ENCODE measurements around the gene SAPCD2. TPM values are rescaled to one million over a fixed set of nuclear protein-coding genes. Genes with fewer than 3 reads are reported as not detected.

The SAPCD2 gene
- total RNA-seq, 1 donor from 2014 or later: 32.9 TPM

DNA sequence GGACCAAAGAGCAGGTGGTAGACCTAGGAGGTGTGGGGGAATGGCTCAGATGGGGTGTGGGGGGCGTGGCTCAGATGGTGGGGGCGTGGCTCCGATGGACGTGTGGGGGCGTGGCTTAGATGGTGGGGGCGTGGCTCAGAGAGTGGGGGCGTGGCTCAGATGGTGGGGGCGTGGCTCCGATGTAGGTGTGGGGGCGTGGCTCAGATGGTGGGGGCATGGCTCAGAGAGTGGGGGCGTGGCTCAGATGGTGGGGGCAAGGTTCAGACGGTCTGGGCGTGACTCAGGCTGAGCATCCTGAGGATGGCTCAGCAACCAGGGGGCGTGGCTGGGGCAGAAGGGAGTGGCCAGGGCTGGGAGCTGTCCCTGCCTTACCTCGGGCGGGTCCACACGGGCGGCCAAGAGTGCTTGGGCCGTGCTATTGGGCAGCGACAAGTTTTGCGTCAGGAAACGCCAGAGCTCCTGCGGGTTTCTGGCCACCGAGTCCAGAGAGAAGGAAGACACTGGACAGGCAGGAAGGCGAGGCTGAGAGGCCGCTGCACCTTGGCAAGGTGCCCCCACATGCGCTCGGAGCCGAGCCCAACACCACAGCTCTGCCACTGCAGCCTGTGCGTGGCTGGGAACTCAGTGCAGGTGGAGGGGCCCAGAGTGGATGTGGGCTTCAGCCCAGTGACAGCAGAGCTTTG lies 48.2 kb downstream of the SAPCD2 start:
- intact Hi-C loops (cut with micrococcal nuclease): loop anchor here (1.0 kb wide), 2 partner anchors 30 to 44 kb away; partner anchors contain the start of gene PAXX

DNA sequence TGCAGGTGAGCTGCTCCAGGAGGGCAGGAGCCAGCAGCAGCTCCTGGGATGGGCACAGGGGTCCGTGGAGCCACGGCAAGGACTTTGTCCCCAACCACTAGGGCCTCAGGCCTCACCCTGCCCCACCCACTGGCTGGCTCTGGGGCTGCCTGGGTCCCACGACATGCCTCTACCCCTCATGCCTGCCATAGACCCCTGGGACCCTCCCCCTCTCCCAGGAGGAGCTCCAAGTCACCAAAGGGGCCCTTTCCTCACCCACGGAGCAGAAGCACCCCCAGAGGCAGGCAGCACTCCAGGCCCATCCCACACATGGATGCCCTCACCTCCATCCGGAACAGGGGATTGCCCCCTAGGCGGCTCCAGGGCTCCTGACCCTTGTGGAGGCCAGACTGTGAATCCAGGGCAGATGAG lies 48.8 kb downstream of the SAPCD2 start:
- intact Hi-C loops (cut with micrococcal nuclease): no loop called here

DNA sequence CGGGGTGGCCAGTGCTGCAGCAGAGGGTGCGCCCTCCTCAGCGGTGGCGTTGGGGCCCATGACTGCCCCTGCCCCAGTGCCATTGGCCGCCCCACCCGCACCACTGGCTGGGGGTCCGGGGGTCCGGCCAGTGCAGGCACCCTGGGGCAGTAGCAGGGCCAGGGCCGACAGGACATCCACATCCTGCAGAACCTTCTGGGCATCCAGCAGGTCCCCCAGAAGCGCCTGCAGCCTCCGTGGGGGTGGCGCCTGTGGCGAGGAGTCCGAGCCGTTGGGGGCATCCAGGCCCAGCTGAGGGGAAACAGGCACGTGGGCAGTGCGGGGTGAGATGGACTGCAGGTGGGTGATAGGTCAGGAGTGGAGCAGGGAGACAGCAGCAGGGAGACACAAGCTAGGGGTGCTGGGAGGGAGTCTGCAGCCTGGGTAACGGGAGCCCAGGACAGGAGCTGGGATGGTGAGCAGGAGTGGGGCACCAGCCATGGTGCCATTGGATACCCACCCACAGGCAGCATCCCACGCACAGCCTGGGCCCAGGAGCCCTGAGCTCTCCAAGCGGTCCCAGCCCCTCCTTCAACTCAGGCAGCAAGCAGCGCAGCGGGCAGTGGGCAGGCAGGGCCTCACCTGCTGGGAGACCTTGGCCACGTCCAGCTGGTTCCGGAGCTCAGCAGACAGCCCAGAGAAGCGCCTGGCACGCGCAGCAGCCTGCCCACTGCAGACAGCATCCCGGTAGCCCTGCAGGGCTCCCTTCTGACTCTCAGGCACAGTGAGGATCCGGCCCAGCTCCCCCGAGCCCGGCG lies 49.4 kb downstream of the SAPCD2 start:
- intact Hi-C loops (cut with micrococcal nuclease): no loop called here

DNA sequence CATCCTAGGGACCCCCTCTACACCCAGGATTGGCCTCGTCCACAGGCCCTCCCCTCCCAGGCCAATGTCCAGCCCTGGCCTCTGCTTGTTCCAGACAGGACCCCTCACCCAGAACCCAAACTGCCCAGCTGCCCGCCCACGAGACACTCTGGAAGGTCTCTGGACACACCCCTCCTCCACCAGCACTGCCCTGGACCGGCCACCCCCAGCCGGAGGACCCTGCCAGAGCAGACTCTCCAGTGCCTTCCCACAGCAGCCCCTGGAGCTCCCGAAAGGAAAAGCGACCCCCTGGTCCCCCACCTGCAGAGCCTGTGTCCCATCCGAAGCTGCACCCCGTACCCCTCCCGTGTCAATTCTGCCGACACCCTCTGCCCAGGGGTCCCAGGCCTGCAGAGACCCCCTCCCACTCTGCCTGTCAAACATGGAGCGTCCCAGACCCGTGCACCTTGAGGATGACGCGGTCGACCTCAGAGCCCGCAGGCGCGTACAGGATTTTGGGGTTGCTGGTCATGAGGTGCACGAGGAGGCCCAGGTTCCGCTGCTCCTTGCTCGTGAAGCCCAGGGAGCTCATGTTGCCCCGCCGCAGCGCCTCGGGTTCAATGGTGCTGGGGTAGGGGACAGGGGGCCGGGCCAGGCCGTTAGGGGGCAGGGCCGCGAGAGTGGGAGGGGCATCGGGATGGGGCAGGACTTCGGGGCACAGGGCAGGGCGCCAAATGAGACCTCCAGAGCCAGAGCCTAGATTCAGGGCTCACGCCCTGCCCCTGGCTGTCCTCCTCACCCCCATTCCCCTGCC lies 50.3 kb downstream of the SAPCD2 start:
- intact Hi-C loops (cut with micrococcal nuclease): no loop called here

DNA sequence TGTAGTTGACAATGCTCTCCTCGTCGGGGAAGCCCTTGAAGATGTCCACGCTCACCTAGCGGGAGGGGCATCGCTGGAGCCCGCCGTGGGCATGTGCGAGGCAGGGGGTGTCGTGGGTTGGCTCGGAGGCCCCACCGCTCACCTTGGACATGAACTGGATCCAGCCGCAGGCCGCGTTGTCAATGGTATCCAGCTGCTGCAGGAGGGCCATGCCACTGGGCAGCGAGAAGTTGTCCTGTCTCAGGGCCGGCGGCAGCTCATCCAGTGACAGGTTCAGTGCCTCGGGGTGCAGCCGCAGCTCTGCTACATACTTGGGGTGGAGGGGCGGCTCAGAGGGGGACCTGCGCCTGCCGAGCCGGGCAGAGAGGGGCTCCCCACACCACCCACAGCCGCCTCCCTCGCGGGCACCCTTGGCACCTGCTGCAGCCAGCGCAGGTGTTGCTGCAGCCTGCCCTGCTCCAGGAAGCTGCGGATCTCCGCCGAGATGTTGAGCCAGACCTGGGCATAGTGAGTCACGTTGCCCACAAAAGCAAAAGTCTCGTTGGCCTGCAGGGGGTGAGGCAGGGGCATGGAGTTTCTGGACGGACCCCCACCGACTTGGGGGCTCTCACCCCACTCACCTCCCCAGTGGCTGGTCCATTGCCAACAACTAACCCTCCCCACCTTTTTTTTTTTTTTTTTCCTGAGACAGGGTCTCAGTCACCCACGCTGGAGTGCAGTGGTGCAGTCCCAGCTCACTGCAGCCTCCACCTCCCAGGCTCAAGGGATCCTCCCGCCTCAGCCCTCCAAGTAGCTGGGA lies 51.4 kb downstream of the SAPCD2 start:
- intact Hi-C loops (cut with micrococcal nuclease): no loop called here

DNA sequence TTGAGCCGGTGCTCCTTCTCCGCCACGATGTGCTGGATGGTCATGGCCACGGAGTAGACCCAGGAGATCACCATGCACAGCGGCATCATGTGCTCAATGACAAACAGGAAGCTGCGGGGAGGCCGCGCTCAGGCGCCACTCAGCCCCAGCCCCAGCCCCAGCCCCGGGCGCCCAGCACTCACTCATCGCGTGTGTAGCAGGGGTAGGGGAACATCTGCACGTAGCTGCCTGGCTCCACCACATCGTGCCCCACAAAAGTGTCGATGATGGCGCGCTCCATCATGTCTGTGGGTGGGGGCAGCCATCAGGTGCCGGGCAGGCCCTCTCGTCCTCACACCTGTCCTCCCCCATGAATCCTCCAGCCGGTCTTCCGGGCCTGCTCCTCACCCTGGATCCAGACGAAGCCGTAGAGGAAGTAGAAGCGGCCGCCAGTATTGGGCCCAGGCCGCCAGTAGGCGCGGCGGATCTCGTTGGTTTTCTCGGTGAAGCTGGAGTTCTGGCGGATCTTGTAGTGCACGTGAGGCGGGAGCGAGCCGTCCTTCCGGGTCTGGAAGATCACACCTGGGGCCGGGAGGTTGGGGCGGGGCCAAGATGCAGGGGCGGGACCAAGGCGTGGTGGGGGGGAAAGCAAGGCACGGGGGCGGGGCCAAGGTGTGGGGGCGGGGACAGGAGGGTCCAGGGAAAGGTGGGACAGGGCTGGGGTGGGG lies 52.4 kb downstream of the SAPCD2 start:
- intact Hi-C loops (cut with micrococcal nuclease): no loop called here

DNA sequence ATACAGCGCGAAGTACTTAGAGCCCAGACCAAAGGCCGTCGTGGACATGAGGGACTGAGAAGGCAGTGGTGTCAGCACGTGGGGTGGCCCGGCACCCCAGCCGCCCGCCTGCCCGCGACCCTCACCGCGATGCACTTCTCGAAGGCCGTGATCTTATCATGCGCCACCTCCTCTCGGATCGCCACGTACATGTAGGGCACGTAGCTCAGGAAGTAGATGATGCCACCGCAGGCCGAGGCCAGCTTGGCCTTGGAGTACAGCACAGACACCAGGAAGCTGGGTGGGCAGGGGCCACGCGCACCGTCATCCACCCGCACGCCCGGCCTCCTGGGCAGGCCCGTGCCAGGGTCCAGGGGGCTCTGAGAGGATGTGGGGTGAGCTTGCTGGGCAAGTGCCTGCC lies 53.3 kb downstream of the SAPCD2 start:
- intact Hi-C loops (cut with micrococcal nuclease): no loop called here

DNA sequence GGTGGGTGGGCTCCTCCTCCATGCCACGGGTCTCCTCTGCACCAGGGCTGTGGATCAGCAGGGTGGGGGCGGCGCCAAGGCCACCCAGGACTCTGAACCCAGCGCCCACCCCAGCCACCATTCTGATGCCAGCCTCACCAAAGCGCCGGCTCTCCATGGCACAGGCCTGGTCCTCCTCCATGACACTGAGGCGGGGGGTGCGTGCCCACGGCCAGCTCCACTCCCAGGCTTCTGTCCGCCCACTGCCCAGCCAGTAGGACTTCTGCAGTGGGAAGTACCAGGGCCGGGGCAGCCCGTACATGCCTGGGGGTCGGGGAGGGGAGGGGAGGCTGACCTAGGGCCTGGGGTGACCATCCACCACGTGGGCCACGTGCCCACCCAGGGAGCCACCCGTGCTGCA lies 53.9 kb downstream of the SAPCD2 start:
- intact Hi-C loops (cut with micrococcal nuclease): no loop called here

DNA sequence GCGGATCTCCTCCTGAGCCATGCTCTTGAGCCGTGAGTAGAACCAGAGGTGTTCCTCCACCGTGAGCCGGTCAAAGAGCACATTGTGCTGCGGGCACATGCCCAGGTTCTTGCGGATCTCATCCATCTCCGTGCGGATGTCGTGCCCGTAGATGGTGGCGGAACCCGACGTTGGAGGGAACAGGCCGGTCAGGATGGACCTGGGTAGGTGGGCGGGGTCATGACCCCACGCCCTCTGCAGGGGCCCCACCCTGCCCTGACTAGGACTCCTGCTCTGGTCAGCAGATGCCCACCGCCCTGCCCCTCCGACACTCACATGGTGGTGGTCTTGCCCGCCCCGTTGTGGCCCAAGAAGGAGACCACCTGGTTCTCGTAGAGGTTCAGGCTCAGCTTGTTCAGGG lies 54.4 kb downstream of the SAPCD2 start:
- intact Hi-C loops (cut with micrococcal nuclease): no loop called here

DNA sequence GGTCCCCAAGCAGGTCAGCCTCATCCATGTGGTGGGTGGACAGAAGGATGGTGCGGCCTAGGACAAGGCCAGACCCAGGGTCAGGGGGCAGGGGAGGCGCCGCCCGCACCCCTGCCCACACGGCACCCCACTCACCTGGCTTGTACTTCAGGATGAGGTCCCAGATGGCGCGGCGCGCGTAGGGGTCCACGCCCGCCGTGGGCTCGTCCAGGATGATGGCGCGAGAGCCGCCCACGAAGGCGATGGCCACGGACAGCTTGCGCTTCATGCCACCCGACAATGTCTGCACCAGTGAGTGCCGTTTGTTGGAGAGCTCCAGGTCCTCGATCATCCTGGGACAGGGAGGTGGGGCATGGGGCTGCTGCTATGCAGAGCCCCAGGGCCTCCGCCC lies 54.8 kb downstream of the SAPCD2 start:
- intact Hi-C loops (cut with micrococcal nuclease): no loop called here

DNA sequence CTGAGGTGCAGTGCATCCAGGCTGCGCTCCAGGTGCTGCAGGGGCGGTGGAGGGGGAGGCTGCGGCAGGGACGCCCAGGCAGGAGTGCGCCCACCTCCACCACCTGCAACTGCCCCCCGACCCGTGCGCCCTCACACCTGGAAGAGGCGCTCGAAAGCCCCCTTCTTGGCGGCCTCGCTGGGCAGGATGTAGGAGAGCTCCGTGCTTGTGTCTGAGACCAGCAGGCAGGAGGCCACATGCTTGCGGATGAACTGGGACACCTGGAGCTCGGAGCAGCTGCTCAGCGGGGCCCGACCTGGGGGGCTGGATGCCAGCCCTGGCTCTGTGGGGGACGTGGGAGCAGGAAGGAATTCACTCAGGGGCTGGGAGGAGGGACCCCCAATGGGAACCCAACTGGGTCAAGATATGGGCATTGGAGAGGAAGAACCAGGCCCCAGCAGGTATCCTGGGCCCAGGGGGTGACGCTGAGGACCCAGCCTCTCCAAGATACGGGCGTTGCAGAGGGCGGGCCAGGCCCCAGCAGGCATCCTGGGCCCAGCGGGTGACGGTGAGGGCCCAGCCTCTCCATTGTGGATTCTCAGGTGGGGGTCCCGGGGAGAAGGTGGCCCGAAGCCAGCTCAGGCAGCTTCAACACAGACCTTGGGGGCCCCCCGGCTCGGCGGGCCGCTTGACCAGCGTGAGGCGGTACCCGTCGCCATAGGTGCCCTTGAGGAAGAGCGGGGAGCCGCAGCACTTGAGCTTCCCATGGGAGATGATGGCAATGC lies 55.4 kb downstream of the SAPCD2 start:
- intact Hi-C loops (cut with micrococcal nuclease): no loop called here

DNA sequence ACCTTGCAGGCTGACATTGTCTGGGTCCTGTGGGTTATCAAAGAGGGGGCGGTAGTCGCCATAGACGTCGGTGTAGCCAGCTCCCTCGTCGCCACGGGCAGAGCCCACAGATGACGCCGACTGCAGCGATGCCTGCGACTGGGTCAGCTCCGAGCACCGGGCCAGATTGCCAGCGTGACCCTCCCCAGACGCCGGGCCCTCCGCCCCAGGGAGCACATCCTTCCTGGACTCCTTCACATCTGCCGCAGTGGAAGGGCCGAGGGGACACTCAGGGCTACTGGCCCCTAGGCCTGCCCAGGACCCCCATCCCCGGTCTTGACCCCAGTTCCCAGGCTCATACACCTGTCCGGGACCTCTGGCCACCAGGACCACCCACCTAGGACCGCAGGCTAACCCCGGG lies 56.2 kb downstream of the SAPCD2 start:
- intact Hi-C loops (cut with micrococcal nuclease): no loop called here

DNA sequence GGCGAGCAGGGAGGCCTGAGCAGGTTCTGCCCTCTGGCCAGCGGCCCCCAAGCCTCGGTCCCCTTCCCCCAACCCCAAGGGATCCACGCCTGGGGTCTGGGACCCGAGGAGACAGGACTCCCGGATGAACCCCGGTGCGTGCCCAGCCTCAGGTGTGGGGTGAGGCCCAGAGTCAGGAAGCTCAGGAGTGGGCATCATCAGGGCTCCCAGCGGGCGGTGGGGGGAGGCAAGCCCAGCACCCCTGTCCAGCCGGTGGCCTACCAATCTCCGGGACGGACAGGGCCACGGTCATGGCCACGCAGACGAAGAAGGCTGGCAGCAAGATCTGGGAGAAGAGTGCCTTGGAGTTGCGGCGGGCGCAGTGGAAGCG lies 56.8 kb downstream of the SAPCD2 start:
- intact Hi-C loops (cut with micrococcal nuclease): no loop called here

DNA sequence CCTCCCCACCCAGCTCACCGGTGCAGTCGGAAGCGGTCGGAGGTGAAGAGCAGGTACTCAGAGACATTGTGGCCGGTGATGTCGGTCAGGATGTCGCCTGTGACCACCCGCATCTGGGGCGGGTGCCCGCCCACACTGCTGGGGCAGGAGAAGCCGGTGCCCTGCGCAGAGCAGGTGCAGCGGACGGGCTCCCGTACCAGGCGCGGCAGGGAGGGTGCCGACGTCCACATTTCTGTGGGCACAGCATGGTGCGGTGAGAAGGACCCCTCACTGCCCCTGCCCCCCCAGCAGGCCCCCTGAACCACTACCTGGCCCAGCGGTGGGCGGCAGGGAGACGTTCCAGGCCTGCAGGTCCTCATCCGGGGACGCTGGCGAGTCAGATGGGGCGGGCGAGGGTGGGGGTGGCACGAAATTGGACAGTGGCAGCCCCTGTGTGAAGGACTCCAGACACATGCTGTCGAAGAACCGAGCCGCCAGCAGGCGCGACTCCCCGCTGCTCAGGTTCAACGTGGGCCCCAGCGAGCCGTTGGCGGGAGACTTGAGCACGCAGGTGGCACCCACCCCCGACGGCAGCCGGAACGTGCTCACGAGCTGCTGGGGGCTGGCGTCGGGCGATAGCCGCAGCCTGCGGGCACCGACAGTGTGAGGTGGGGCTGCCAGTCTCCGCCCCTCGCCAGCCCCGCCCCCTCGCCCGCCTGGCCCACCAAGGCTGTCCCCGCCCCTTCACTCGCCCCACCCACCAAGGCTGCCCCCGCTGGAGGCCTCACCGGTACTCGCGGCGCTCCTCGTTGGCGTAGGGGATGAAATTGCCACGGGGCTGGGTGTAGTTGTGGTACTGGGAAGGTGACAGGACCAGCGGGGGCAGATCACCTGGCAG lies 57.4 kb downstream of the SAPCD2 start:
- intact Hi-C loops (cut with micrococcal nuclease): no loop called here

Other genes with a start within 250 kb of the SAPCD2 start
- 3.9 and 4.0 TPM in 2 replicates for gene AJM1, start 228.1 kb downstream of the SAPCD2 start, total RNA-seq
- 109 and 111 TPM in 2 replicates for gene PHPT1, start 221.1 kb downstream of the SAPCD2 start, total RNA-seq
- 15.4 and 18.3 TPM in 2 replicates for gene MAMDC4, start 218.2 kb downstream of the SAPCD2 start, total RNA-seq
- 308 and 309 TPM in 2 replicates for gene EDF1, start 204.2 kb downstream of the SAPCD2 start, total RNA-seq
- 49.0 TPM in 2 replicates for gene TRAF2, start 184.0 kb downstream of the SAPCD2 start, total RNA-seq
- 104 and 109 TPM in 2 replicates for gene FBXW5, start 125.8 kb downstream of the SAPCD2 start, total RNA-seq
- gene C8G, start 125.3 kb downstream of the SAPCD2 start, total RNA-seq: 2.3 and 4.1 TPM in 2 replicates
- 2.3 and 2.8 TPM in 2 replicates for gene LCN12, start 118.3 kb downstream of the SAPCD2 start, total RNA-seq
- gene PTGDS, start 93.1 kb downstream of the SAPCD2 start, total RNA-seq: 6.5 and 6.7 TPM in 2 replicates
- gene LCNL1, start 87.6 kb downstream of the SAPCD2 start, total RNA-seq: 0.16 and 0.20 TPM in 2 replicates
- gene PAXX, start 78.1 kb downstream of the SAPCD2 start, total RNA-seq: 71.4 and 74.5 TPM in 2 replicates
- gene CLIC3, start 74.0 kb downstream of the SAPCD2 start, total RNA-seq: 0.91 TPM in 2 replicates
- 27.8 and 30.6 TPM in 2 replicates for gene ABCA2, start 42.3 kb downstream of the SAPCD2 start, total RNA-seq
- 0.41 and 0.84 TPM in 2 replicates for gene FUT7, start 38.5 kb downstream of the SAPCD2 start, total RNA-seq
- gene NPDC1, start 24.4 kb downstream of the SAPCD2 start, total RNA-seq: 15.5 and 17.0 TPM in 2 replicates
- not detected in 2 replicates for gene ENTPD2, start 16.5 kb downstream of the SAPCD2 start, total RNA-seq
- gene UAP1L1, start 7.0 kb upstream of the SAPCD2 start, total RNA-seq: 14.8 and 15.4 TPM in 2 replicates
- 48.7 and 55.1 TPM in 2 replicates for gene MAN1B1, start 16.4 kb upstream of the SAPCD2 start, total RNA-seq
- gene DPP7, start 44.2 kb upstream of the SAPCD2 start, total RNA-seq: 221 and 229 TPM in 2 replicates
- gene GRIN1, start 68.6 kb upstream of the SAPCD2 start, total RNA-seq: 0.05 TPM in 1 of 2 replicates, not detected in the other
- not detected in 2 replicates for gene LRRC26, start 99.5 kb upstream of the SAPCD2 start, total RNA-seq
- gene TMEM210, start 101.5 kb upstream of the SAPCD2 start, total RNA-seq: not detected in 2 replicates
- gene ANAPC2, start 118.0 kb upstream of the SAPCD2 start, total RNA-seq: 68.8 and 69.6 TPM in 2 replicates
- gene SSNA1, start 118.1 kb upstream of the SAPCD2 start, total RNA-seq: 86.5 and 88.3 TPM in 2 replicates
- 9.6 and 10.9 TPM in 2 replicates for gene TPRN, start 130.2 kb upstream of the SAPCD2 start, total RNA-seq
- gene TMEM203, start 135.1 kb upstream of the SAPCD2 start, total RNA-seq: 28.2 and 30.8 TPM in 2 replicates
- 38.6 and 42.1 TPM in 2 replicates for gene NDOR1, start 135.1 kb upstream of the SAPCD2 start, total RNA-seq
- gene RNF208, start 151.7 kb upstream of the SAPCD2 start, total RNA-seq: 3.3 and 3.8 TPM in 2 replicates
- 0.23 and 0.27 TPM in 2 replicates for gene CYSRT1, start 154.6 kb upstream of the SAPCD2 start, total RNA-seq
- 0.14 TPM in 1 of 2 replicates, not detected in the other for gene RNF224, start 156.9 kb upstream of the SAPCD2 start, total RNA-seq
- not detected in 2 replicates for gene SLC34A3, start 160.3 kb upstream of the SAPCD2 start, total RNA-seq
- gene TUBB4B, start 170.7 kb upstream of the SAPCD2 start, total RNA-seq: 365 and 372 TPM in 2 replicates
- not detected in 2 replicates for gene STPG3, start 180.7 kb upstream of the SAPCD2 start, total RNA-seq
- 65.9 and 67.2 TPM in 2 replicates for gene NELFB, start 184.8 kb upstream of the SAPCD2 start, total RNA-seq
- 17.4 and 17.5 TPM in 2 replicates for gene TOR4A, start 207.2 kb upstream of the SAPCD2 start, total RNA-seq
- gene NRARP, start 231.7 kb upstream of the SAPCD2 start, total RNA-seq: 1.5 and 1.7 TPM in 2 replicates